ENCODE measurements around the gene POLD4. TPM values are rescaled to one million over a fixed set of nuclear protein-coding genes. Genes with fewer than 3 reads are reported as not detected.

POLD4 gene
- polyA plus RNA-seq, 3 donors = 16.2 to 23.2 (median 18.8) TPM

DNA sequence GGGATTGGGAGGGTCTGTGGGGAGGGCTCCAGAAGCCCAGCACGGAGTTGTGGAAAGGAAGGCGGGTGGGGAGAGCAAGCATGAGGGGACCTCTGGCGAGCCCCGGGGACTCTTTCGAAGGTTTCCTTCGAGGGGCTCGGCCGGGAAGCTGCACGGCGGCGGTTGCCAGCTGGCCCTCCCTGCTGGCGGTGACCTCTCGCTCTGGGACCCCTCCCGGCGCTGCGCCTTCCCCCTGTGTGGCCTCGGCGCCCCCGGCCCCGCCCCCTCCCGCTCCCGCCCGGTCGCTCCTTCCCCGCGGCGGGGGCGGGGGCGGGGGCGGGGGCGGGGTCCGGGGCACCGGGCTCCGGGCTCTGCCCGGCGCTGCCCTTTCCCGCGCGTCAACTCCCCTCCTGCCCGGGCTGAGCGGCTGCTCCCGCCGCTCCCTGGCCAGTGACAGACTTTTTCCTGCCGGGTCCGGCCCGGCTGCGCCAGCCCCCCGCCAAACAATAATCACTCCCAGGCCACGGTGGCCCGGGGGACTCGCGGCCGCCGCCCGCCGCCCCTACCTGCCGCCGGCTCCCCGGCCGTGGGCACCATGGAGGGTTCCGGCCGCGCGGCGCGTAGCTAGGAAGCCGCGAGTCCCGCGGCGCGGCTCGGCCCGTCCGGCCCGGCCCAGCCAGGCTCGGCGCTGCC, 19.1 kb upstream of the POLD4 start:
- no peak for DNase-seq (ENCODE audit: low read depth in 3 of 3, low spot score in 2 of 3)

DNA sequence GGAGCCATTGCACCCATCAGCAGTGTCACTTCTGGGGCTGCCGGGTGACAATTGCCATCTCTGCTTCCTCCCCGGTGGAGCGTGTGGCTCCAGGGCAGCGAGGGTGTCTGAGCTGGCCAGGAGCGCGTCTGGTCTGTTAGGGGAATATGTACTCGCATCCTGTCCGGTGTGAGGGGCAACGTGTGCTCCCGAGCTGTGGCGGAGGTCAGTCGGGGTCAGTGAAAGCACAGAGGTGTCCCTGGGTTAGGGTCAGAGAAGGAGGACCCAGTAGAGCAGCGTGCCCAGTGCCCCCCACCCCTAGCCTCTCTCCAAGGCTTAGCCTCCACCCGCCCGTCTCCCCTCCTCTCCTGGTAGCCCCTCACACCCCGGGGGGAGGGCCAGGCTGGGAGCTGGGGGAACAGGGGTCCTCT, 18.6 kb upstream of the POLD4 start:
- no peak for DNase-seq (ENCODE audit: low read depth in 3 of 3, low spot score in 2 of 3)

- DNase-seq (ENCODE audit: low read depth in 3 of 3, low spot score in 2 of 3) = no peak
Observed at GRCh38 chr11:67371189-67371910, 18.0 kb upstream of the POLD4 start.

- no peak for DNase-seq (ENCODE audit: low read depth in 3 of 3, low spot score in 2 of 3)
Observed at GRCh38 chr11:67370351-67371076, 17.2 kb upstream of the POLD4 start.

- no peak for DNase-seq (ENCODE audit: low read depth in 3 of 3, low spot score in 2 of 3)
Observed at GRCh38 chr11:67369801-67370284, 16.5 kb upstream of the POLD4 start.

DNA sequence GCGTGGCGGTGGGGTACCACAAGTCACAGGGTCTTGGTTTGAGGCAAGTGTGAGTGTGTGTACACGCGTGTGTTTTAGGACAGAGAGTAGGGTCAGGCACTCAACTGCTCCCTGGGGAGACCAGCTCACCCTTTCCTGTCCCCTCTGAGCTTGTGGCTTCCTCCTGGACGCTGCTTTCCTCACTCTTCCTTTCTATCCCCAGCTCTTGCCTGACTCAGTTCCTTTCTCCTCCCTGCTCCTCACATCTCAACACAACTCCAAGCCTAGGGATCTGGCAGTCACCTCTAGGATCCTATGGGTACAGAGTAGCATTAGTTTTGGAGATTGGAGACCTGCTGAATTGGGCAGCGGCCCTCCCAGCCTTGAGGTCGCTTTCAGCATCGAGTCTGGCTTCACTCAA, 15.9 kb upstream of the POLD4 start:
- no peak for DNase-seq (ENCODE audit: low read depth in 3 of 3, low spot score in 2 of 3)

DNA sequence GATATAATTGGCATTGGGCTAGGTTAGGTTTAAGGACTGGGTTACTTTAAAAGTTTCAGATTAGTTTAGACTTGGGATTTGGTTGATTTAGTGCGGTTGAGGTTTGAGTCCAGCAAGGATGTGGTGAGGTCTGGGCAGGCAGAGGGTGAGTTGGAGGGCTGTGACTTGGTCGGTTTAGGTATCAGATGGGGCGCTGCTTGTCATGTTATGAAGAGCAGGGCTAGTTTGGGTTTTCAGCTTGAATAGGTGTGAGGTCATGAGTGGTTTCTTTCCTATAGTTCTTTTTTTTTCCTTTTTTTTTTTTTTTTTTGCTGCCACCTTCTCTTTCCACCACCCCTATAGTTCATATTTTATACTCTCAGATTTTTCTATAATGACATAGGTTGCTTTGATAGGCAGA, 15.3 kb upstream of the POLD4 start:
- DNase-seq (ENCODE audit: low read depth in 3 of 3, low spot score in 2 of 3) = no peak

DNA sequence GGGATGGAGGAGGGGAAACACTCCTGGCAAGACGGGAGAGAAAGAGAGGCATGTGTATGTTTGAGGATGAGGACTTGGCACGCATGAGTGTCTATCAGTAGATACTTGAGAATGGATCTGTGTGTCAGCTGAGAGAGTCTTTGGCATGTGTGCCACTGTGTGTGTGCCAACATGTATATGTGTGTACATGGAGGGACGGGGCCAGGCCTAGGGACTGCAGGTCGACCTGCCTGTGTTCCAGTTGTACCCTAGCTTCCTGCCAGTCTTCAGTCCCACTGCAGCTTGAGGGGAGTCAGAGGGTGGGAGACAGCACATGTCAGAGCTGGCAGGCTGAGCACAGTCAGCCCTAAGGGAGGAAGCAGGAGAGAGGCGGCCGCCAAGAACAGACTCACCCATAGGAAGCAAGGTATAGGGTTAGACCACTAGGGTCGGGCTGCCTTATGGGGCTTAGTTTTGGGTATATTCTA, 14.4 kb upstream of the POLD4 start:
- no peak for DNase-seq (ENCODE audit: low read depth in 3 of 3, low spot score in 2 of 3)

DNA sequence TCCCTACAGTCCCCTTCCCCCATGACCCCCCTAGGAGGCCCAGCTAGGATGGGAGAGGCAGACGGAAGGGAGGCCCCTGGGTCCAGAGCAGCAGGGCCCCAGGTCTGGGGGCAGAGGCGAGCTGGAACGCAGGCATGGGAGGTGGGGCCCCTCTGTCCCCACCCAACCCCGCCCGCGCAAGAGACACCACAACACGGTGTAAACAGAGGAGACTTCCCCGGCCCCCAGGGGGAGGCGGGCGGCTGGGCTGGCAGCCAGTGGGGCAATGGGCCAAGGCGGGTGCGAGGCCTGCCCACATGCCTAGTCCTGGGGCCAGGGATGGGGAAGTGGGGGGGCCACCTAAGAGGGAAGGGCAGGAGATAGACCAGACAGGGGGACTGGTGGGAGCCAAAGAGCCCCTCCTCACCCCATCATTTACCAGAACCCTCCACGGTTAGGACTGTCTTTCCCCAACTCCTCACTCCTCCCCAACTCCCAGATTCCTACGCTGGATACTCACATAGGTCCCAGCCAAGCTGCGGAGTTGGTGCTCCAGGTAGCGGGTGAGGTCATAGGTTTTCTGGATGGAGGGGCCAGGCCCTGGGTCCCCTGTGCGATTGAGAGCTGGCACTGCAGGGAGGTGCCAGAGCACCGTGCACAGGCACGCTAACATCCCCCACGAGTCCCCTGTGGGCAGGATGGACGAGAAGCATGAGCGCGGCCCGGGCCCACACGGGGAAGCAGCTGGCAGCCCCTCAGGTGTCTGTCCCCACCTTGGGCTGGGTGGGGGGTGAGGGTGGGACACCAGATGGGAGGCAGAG, 13.8 kb upstream of the POLD4 start:
- DNase-seq (ENCODE audit: low read depth in 3 of 3, low spot score in 2 of 3) = no peak

DNA sequence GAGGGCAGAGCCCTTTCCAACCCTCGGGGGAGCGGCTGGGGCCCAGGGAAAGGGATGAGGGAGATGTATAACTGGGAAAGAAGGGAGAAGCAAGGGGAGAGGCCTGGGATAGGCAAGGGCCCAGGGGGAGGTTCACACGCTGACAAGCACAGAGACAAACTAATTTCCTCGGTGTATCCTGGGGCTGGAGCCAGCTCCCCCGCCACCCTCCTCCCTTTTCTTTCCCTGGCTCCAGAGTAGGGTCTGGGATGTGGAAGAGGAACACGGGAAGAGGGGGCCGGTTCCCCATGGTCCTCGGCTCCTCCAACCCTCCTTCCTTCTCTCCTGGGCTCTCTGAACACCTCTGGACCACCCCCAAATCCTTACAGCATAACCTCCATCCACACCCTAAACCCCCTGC, 13.2 kb upstream of the POLD4 start:
- no peak for DNase-seq (ENCODE audit: low read depth in 3 of 3, low spot score in 2 of 3)

DNA sequence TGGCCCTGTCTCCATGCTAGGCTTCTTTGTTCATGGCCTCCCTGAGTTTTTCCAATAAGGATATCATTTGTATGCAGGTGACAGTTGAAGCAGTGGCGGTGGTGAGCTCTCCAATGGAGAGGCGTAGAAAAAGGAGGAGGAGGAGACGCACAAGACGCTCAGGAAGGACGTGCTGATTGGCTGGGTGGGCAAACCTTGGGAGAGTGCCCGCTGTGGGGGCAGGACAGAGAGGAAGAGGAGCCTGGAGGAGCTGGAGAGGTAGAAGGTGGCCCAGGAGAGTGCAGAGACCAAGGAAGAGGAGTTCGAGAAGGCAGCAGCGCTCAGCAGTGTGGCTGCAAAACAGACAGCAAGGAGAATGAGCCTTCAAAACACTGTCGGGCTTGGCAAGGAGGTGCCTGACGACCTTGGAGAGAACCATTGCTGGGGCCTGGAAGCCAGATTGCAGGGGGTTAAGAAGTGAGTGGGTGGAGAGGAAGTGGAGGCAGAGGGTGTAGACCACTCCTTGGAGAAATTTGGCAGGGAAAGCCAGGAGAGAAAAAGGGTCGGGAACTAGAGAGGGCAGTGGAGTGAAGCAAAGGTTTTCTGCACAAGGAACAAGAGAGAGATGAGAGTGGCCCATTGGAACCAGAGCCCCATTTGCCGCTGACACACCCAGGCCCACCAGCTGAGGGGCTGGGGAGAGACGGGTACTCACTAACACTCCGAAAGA, 12.5 kb upstream of the POLD4 start:
- no peak for DNase-seq (ENCODE audit: low read depth in 3 of 3, low spot score in 2 of 3)

GRCh38 chr11:67364783-67365722, 11.7 kb upstream of the POLD4 start:
- DNase-seq (ENCODE audit: low read depth in 3 of 3, low spot score in 2 of 3) = no peak

DNA sequence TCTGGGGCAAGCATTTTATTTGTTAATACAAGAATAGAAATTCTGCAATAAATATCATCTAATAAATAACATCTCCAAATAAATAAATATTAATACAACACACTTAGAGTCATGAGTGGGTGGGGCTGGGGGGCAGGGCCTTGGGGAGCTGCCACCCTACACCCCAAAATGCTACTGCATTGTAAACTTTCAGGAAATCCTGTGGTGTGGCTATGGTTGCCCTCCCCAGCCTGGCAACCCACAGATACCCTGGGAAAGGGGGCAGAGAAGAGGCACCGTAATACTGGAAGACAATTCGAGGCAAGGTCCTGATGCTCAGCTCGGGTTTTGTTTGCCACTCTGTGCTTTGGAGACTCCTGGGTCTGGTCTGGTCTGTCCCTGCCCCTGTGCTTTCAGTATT, 10.8 kb upstream of the POLD4 start:
- no peak for DNase-seq (ENCODE audit: low read depth in 3 of 3, low spot score in 2 of 3)

- DNase-seq (ENCODE audit: low read depth in 3 of 3, low spot score in 2 of 3) = no peak
Observed at GRCh38 chr11:67357831-67358670, 4.7 kb upstream of the POLD4 start.

GRCh38 chr11:67356864-67357561, 3.7 kb upstream of the POLD4 start:
- DNase-seq (ENCODE audit: low read depth in 3 of 3, low spot score in 2 of 3) = no peak

GRCh38 chr11:67356387-67356863, 3.1 kb upstream of the POLD4 start:
- no peak for DNase-seq (ENCODE audit: low read depth in 3 of 3, low spot score in 2 of 3)

DNA sequence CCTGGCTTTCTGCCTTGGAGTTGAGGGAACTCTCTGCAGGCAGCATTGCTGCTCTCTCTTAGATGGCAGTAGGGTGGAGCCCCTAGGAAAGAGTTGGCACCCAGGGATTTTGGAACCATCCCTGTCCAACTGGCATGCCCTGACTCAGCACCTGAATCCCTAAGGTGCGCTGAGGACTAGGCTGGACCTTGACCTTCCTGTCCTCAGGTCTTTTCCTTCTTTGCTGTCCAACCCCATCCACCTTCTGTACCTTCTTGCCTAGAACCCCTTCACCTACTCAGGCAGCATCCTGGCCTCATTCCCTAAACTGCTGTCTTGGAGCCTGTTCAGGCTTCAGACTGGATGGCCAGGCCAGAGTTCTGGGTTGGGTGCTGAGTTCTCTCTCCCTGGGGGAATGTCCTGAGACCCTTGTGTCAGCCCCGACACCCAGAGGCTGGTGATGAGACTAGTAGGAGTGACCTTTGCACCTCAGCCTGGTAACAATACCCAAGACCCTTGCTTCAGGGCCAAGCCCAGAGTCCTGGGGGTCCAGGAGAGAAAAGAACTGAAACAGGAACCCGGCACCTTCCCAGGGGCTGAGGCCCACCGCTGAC, 2.5 kb upstream of the POLD4 start:
- no peak for DNase-seq (ENCODE audit: low read depth in 3 of 3, low spot score in 2 of 3)
